HCT116 (cell line): Measurements from ENCODE around the gene PLAGL1. TPM values are rescaled to one million over a fixed set of nuclear protein-coding genes. Genes with fewer than 3 reads are reported as not detected.
"Not testable (repeated sequence)": the region's sequence is repeated elsewhere in the genome, so short reads cannot be mapped to it uniquely, and the experiment has no call there.

Source experiments
- ATAC-seq: fragments of 200-7000 bp; cut with Tn5 transposase; 2 replicates; pipeline ENCODE4 v1.9.1; 2020; ENCODE audit warnings: mild to moderate bottlenecking, moderate library complexity
- BruUV-seq: library from RNA; stranded (reverse); fragments of 400-500 nt; replicated peaks from 2 replicates; lab custom pipeline; 2021; lab: Mats Ljungman, UMichigan
- CTCF ChIA-PET: fragments of 300-600 bp; sonication (Branson Sonifier 250); formaldehyde crosslinking; loops from one replicate; lab custom pipeline; 2021; ENCODE audit warnings: antibody characterized with exemption; lab: Charles Lee
- POLR2A ChIA-PET: fragments of 300-600, 350-600 bp; sonication (Branson Sonifier 250); formaldehyde crosslinking; loops from one replicate; lab custom pipeline; 2021; ENCODE audit warnings: antibody characterized with exemption; lab: Charles Lee
- RAD21 ChIA-PET, 2 experiments: fragments of 300-600 bp; sonication (Branson Sonifier 250); formaldehyde crosslinking; loops; one replicate each; lab custom pipeline; 2023; ENCODE audit warnings: low total read pairs in 2 of 2; ENCODE audit not compliant: uncharacterized antibody in 2 of 2, unreplicated experiment in 2 of 2, low non-redundant PET in 1 of 2; lab: Charles Lee
- DNase-seq: peaks from one replicate; pipeline ENCODE4 v3.0.0-alpha.2; 2010; ENCODE audit warnings: low read depth, low spot score
- H2AFZ ChIP-seq: fragments of 200-600 bp; shearing (Covaris generic), sonication (generic); 2 replicates; pipeline ENCODE4 v1.6.1; 2017; ENCODE audit warnings: low read depth, mixed run types, mixed read lengths, antibody characterized with exemption, low read length; ENCODE audit not compliant: poor library complexity, severe bottlenecking
- H3K27ac ChIP-seq: 2 replicates; pipeline ENCODE4 v1.5.1; 2012; ENCODE audit warnings: low read depth, low read length
- H3K27me3 ChIP-seq: fragments of 200-600 bp; sonication (generic); 2 replicates; pipeline ENCODE4 v1.6.1; 2016; ENCODE audit warnings: mixed run types, low read length, mixed read lengths; ENCODE audit not compliant: insufficient read depth
- H3K36me3 ChIP-seq, 2 experiments: fragments of 200-500 bp in 1 of 2; fragments of 200-600 bp in 1 of 2; sonication (Bioruptor generic) in 1 of 2; sonication (generic) in 1 of 2; 2 replicates each; pipeline versions ENCODE4 v1.5.1 to v1.6.1; 2014 to 2016; ENCODE audit warnings: low read length in 2 of 2, inconsistent platforms in 1 of 2, mixed read lengths in 1 of 2, mixed run types in 1 of 2; ENCODE audit not compliant: insufficient read depth in 2 of 2, control insufficient read depth in 1 of 2
- H3K4me1 ChIP-seq, 2 experiments: fragments of 200-600 bp in 1 of 2; sonication (generic) in 1 of 2; 2 replicates each; pipeline versions ENCODE4 v1.5.1 to v1.6.1; 2012 to 2017; ENCODE audit warnings: low read length in 2 of 2, inconsistent platforms in 1 of 2, mild to moderate bottlenecking in 1 of 2, mixed read lengths in 1 of 2, mixed run types in 1 of 2, moderate library complexity in 1 of 2; ENCODE audit not compliant: insufficient read depth in 2 of 2, control insufficient read depth in 1 of 2
- H3K4me2 ChIP-seq: fragments of 200-600 bp; sonication (generic); 2 replicates; pipeline ENCODE4 v1.6.1; 2017; ENCODE audit warnings: mixed run types, low read length, mixed read lengths
- H3K4me3 ChIP-seq, 2 experiments: fragments of 200-600 bp in 1 of 2; sonication (generic) in 1 of 2; replicated peaks in 1 of 2; 2 replicates each; pipeline ENCODE4 v1.5.1; 2011 to 2016; ENCODE audit warnings: low read length in 2 of 2, control low read depth in 1 of 2, low read depth in 1 of 2, mild to moderate bottlenecking in 1 of 2, mixed read lengths in 1 of 2, mixed run types in 1 of 2
- H3K79me2 ChIP-seq: fragments of 200-600 bp; sonication (generic); 2 replicates; pipeline ENCODE4 v1.6.1; 2017; ENCODE audit warnings: mild to moderate bottlenecking, mixed run types, low read length, moderate library complexity, mixed read lengths; ENCODE audit not compliant: insufficient read depth
- H3K9ac ChIP-seq: fragments of 200-600 bp; sonication (generic); 2 replicates; pipeline ENCODE4 v1.6.1; 2016; ENCODE audit warnings: low read length, mixed read lengths
- H3K9me2 ChIP-seq: fragments of 200-600 bp; sonication (generic), shearing (Covaris generic); 2 replicates; pipeline ENCODE4 v1.6.1; 2017; ENCODE audit warnings: mixed run types, mild to moderate bottlenecking, moderate library complexity; ENCODE audit not compliant: insufficient read depth
- H3K9me3 ChIP-seq, 2 experiments: fragments of 200-500 bp in 1 of 2; fragments of 200-600 bp in 1 of 2; sonication (Bioruptor generic) in 1 of 2; sonication (generic) in 1 of 2; 2 replicates each; pipeline ENCODE4 v1.6.1; 2014 to 2017; ENCODE audit warnings: low read length in 2 of 2, mixed read lengths in 2 of 2, inconsistent platforms in 1 of 2, low read depth in 1 of 2, mild to moderate bottlenecking in 1 of 2, mixed run types in 1 of 2, moderate library complexity in 1 of 2; ENCODE audit not compliant: control insufficient read depth in 1 of 2, insufficient read depth in 1 of 2
- H4K20me1 ChIP-seq: fragments of 200-600 bp; sonication (generic), shearing (Covaris generic); 2 replicates; pipeline ENCODE4 v1.6.1; 2017; ENCODE audit warnings: mixed run types, mild to moderate bottlenecking, moderate library complexity; ENCODE audit not compliant: insufficient read depth
- CBX3 ChIP-seq: IDR thresholded peaks from 2 replicates; pipeline ENCODE4 v1.6.1; 2012; ENCODE audit warnings: low read depth
- CEBPB ChIP-seq: IDR thresholded peaks from 2 replicates; pipeline ENCODE4 v1.6.1; 2012; ENCODE audit warnings: low read depth
- EGR1 ChIP-seq: IDR thresholded peaks from 2 replicates; pipeline ENCODE4 v1.6.1; 2012; ENCODE audit warnings: low read depth
- EZH2 ChIP-seq: fragments of 200-600 bp; sonication (generic); IDR thresholded peaks from 2 replicates; pipeline ENCODE4 v1.6.1; 2017; ENCODE audit warnings: antibody characterized with exemption, mixed run types
- EZH2phosphoT487 ChIP-seq: fragments of 200-600 bp; IDR thresholded peaks from 2 replicates; pipeline ENCODE4 v1.6.1; 2018; ENCODE audit warnings: antibody characterized with exemption, borderline replicate concordance
- FOSL1 ChIP-seq: IDR thresholded peaks from 2 replicates; pipeline ENCODE4 v1.6.1; 2012; ENCODE audit warnings: low read depth
- RAD21 ChIP-seq: IDR thresholded peaks from 2 replicates; pipeline ENCODE4 v1.6.1; 2012; ENCODE audit warnings: low read depth, mild to moderate bottlenecking
- SRF ChIP-seq: IDR thresholded peaks from 2 replicates; pipeline ENCODE4 v1.6.1; 2012; ENCODE audit warnings: low read depth
- TCF7L2 ChIP-seq: IDR thresholded peaks from 2 replicates; pipeline ENCODE4 v1.7.0; 2011; ENCODE audit warnings: borderline replicate concordance, inconsistent platforms; ENCODE audit not compliant: insufficient read depth, insufficient read length; ENCODE audit errors: extremely low read depth
- YY1 ChIP-seq: IDR thresholded peaks from 2 replicates; pipeline ENCODE4 v1.6.1; 2011; ENCODE audit warnings: low read length, low read depth, moderate library complexity, mild to moderate bottlenecking; ENCODE audit not compliant: insufficient replicate concordance; ENCODE audit errors: extremely low read depth
- ZFX ChIP-seq: fragments of 450-650 bp; IDR thresholded peaks from 2 replicates; pipeline ENCODE4 v1.6.1; 2017
- ZNF274 ChIP-seq: fragments of 200-500 bp; sonication (Bioruptor generic); IDR thresholded peaks from 2 replicates; pipeline ENCODE4 v1.6.1; 2014; ENCODE audit warnings: mild to moderate bottlenecking, low read depth, low read length, inconsistent platforms
- intact Hi-C: fragments of 100-400 bp; cut with micrococcal nuclease; formaldehyde crosslinking; loops from 2 replicates; pipeline ENCODE4 v1.10.0; 2022
- total RNA-seq: library from RNA; stranded (reverse); gene quantifications from one replicate; pipeline ENCODE4 v1.2.1, GENCODE V29; 2021; ENCODE audit not compliant: unreplicated experiment
- TF ChIP-seq, protein P1 (sequence below), 3 experiments: fragments of 200-600 bp in 1 of 3; sonication (generic) in 1 of 3; IDR thresholded peaks in 2 of 3; conservative IDR thresholded peaks in 1 of 3; 2 replicates each; pipeline ENCODE4 v1.5.1; 2012 to 2017; ENCODE audit warnings: low read depth in 2 of 3, low read length in 2 of 3, antibody characterized with exemption in 1 of 3, borderline replicate concordance in 1 of 3, control low read depth in 1 of 3, mild to moderate bottlenecking in 1 of 3, mixed read lengths in 1 of 3, mixed run types in 1 of 3, moderate library complexity in 1 of 3; ENCODE audit not compliant: insufficient read depth in 1 of 3
- TF ChIP-seq, protein P2 (sequence below): IDR thresholded peaks from 2 replicates; pipeline ENCODE4 v1.6.1; 2012
- TF ChIP-seq, protein P3 (sequence below): IDR thresholded peaks from 2 replicates; pipeline ENCODE4 v1.6.1; 2012; ENCODE audit warnings: low read depth

PLAGL1 gene
- total RNA-seq, 1 experiment from 2014 or later, result 35.6 TPM

DNA sequence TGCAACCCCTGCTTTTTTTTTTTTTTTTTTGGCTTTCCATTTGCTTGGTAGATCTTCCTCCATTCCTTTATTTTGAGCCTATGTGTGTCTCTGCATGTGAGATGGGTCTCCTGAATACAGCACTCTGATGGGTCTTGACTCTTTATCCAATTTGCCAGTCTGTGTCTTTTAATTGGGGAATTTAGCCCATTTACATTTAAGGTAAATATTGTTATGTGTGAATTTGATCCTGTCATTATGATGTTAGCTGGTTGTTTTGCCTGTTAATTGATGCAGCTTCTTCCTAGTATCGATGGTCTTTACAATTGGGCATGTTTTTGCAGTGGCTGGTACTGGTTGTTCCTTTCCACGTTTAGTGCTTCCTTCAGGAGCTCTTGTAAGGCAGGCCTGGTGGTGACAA is 36.9 kb upstream of the PLAGL1 start:
- CTCF ChIA-PET, intact Hi-C loops, POLR2A ChIA-PET, BruUV-seq, H3K4me1 ChIP-seq, DNase-seq, RAD21 ChIA-PET, ATAC-seq, H3K27ac ChIP-seq, H3K36me3 ChIP-seq, H3K9me3 ChIP-seq, H2AFZ ChIP-seq, H3K9ac ChIP-seq, H3K27me3 ChIP-seq, H3K4me2 ChIP-seq, H3K79me2 ChIP-seq, H3K4me3 ChIP-seq, H4K20me1 ChIP-seq, H3K9me2 ChIP-seq: not testable (repeated sequence)

DNA sequence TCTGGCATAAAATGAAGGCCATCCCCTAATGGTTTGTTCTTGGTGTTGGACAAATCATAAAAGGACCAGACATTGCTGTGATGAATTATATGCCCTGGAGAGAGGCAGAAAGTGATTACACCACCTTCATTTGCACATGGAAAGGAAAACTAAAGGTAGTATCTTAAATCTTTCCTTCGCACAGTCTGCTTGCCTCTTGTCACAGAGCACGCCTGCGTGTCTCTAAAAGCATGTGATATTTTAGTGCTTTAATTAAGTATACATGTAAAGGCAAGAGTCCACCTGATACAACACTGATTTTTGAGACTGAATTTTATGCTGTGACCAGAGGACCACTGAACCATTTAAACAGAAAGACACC is 28.8 kb upstream of the PLAGL1 start:
- no peaks in the 10 kb centered on the region for H3K9me3 ChIP-seq
- CTCF ChIA-PET, result interaction anchor here (1.3 kb wide), 1 partner anchor 461 kb away, joined by 4 read pairs; no protein-coding TSS in a partner anchor
- H3K27ac ChIP-seq, result no peak overlapping the region
- no peaks in the 10 kb centered on the region for H3K4me1 ChIP-seq
- H3K27me3 ChIP-seq, result no peaks in the 10 kb centered on the region
- BruUV-seq, result no TSS peak
- H4K20me1 ChIP-seq, result no peaks in the 10 kb centered on the region
- no peaks in the 10 kb centered on the region for H3K9me2 ChIP-seq
- POLR2A ChIA-PET, result no interaction called here
- no peak overlapping the region for H3K9ac ChIP-seq
- DNase-seq, result no peak
- no peak overlapping the region for H3K4me3 ChIP-seq
- H3K4me2 ChIP-seq, result no peak overlapping the region
- H3K36me3 ChIP-seq, result no peaks in the 10 kb centered on the region
- RAD21 ChIA-PET, result no interaction called here
- H3K79me2 ChIP-seq, result no peaks in the 10 kb centered on the region
- ATAC-seq, result no peak
- H2AFZ ChIP-seq, result no peak overlapping the region
- intact Hi-C loops, result no loop called here
- no peak for TF ChIP-seq SRF
- no peak for TF ChIP-seq RAD21
- no peak for TF ChIP-seq YY1
- TF ChIP-seq, protein P1, sequence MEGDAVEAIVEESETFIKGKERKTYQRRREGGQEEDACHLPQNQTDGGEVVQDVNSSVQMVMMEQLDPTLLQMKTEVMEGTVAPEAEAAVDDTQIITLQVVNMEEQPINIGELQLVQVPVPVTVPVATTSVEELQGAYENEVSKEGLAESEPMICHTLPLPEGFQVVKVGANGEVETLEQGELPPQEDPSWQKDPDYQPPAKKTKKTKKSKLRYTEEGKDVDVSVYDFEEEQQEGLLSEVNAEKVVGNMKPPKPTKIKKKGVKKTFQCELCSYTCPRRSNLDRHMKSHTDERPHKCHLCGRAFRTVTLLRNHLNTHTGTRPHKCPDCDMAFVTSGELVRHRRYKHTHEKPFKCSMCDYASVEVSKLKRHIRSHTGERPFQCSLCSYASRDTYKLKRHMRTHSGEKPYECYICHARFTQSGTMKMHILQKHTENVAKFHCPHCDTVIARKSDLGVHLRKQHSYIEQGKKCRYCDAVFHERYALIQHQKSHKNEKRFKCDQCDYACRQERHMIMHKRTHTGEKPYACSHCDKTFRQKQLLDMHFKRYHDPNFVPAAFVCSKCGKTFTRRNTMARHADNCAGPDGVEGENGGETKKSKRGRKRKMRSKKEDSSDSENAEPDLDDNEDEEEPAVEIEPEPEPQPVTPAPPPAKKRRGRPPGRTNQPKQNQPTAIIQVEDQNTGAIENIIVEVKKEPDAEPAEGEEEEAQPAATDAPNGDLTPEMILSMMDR (IDR thresholded peaks at IDR 0.05 in 2 of 3, conservative IDR thresholded peaks at IDR 0.05 in 1 of 3; ENCODE audit: borderline replicate concordance in 1 of 3, insufficient read depth in 1 of 3, low read depth in 2 of 3, low read length in 2 of 3), result no peak
- TF ChIP-seq FOSL1, result no peak
- TF ChIP-seq ZNF274, result no peak
- no peak for TF ChIP-seq ZFX
- TF ChIP-seq EZH2, result no peak
- TF ChIP-seq, protein P2, sequence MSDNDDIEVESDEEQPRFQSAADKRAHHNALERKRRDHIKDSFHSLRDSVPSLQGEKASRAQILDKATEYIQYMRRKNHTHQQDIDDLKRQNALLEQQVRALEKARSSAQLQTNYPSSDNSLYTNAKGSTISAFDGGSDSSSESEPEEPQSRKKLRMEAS, result no peak
- no peak for TF ChIP-seq TCF7L2
- TF ChIP-seq, protein P3, sequence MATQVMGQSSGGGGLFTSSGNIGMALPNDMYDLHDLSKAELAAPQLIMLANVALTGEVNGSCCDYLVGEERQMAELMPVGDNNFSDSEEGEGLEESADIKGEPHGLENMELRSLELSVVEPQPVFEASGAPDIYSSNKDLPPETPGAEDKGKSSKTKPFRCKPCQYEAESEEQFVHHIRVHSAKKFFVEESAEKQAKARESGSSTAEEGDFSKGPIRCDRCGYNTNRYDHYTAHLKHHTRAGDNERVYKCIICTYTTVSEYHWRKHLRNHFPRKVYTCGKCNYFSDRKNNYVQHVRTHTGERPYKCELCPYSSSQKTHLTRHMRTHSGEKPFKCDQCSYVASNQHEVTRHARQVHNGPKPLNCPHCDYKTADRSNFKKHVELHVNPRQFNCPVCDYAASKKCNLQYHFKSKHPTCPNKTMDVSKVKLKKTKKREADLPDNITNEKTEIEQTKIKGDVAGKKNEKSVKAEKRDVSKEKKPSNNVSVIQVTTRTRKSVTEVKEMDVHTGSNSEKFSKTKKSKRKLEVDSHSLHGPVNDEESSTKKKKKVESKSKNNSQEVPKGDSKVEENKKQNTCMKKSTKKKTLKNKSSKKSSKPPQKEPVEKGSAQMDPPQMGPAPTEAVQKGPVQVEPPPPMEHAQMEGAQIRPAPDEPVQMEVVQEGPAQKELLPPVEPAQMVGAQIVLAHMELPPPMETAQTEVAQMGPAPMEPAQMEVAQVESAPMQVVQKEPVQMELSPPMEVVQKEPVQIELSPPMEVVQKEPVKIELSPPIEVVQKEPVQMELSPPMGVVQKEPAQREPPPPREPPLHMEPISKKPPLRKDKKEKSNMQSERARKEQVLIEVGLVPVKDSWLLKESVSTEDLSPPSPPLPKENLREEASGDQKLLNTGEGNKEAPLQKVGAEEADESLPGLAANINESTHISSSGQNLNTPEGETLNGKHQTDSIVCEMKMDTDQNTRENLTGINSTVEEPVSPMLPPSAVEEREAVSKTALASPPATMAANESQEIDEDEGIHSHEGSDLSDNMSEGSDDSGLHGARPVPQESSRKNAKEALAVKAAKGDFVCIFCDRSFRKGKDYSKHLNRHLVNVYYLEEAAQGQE, result no peak
- TF ChIP-seq CEBPB, result no peak
- no peak for TF ChIP-seq EGR1
- no peak for TF ChIP-seq CBX3
- TF ChIP-seq EZH2phosphoT487, result no peak
